HEK293T (cell line): ENCODE measurements around the gene CDC40.

ENCODE experiments used
- ARNT ChIP-seq: fragments of 450-650 bp; IDR thresholded peaks from 2 replicates; pipeline ENCODE4 v1.6.1; 2017; ENCODE audit warnings: mild to moderate bottlenecking
- BHLHE40 ChIP-seq: fragments of 450-650 bp; IDR thresholded peaks from 2 replicates; pipeline ENCODE4 v1.6.1; 2016; ENCODE audit warnings: mild to moderate bottlenecking, moderate library complexity, borderline replicate concordance
- ELF4 ChIP-seq: fragments of 450-650 bp; IDR thresholded peaks from 2 replicates; pipeline ENCODE4 v1.6.1; 2017; ENCODE audit warnings: antibody characterized with exemption
- FOXA1 ChIP-seq: fragments of 450-650 bp; IDR thresholded peaks from 2 replicates; pipeline ENCODE4 v1.6.1; 2016; ENCODE audit warnings: mild to moderate bottlenecking
- FOXK2 ChIP-seq: fragments of 450-650 bp; IDR thresholded peaks from 2 replicates; pipeline ENCODE4 v1.6.1; 2016; ENCODE audit warnings: mild to moderate bottlenecking
- FOXM1 ChIP-seq: fragments of 450-650 bp; IDR thresholded peaks from 2 replicates; pipeline ENCODE4 v1.6.1; 2017; ENCODE audit warnings: mild to moderate bottlenecking, borderline replicate concordance
- HDGF ChIP-seq: fragments of 450-650 bp; IDR thresholded peaks from 2 replicates; pipeline ENCODE4 v1.6.1; 2017; ENCODE audit warnings: antibody characterized with exemption, borderline replicate concordance
- LEF1 ChIP-seq: fragments of 450-650 bp; IDR thresholded peaks from 2 replicates; pipeline ENCODE4 v1.6.1; 2017; ENCODE audit warnings: mild to moderate bottlenecking, borderline replicate concordance
- NFRKB ChIP-seq: fragments of 450-650 bp; IDR thresholded peaks from 2 replicates; pipeline ENCODE4 v1.6.1; 2016; ENCODE audit warnings: mild to moderate bottlenecking, moderate library complexity
- PKNOX1 ChIP-seq: fragments of 450-650 bp; IDR thresholded peaks from 2 replicates; pipeline ENCODE4 v1.6.1; 2016
- SP1 ChIP-seq: fragments of 450-650 bp; IDR thresholded peaks from 2 replicates; pipeline ENCODE4 v1.6.1; 2017
- SUZ12 ChIP-seq: fragments of 450-650 bp; IDR thresholded peaks from 2 replicates; pipeline ENCODE4 v1.6.1; 2016; ENCODE audit warnings: mild to moderate bottlenecking
- ZNF384 ChIP-seq: fragments of 450-650 bp; IDR thresholded peaks from 2 replicates; pipeline ENCODE4 v1.6.1; 2016

GRCh38 chr6:110185879-110186278 is 5.7 kb downstream of the CDC40 start:
- TF ChIP-seq HDGF (no peak), BHLHE40 (no peak), FOXK2 (no peak), SUZ12 (no peak), NFRKB (no peak), SP1 (no peak), ELF4 (no peak), PKNOX1 (no peak), LEF1 (no peak), FOXM1 (no peak), FOXA1 (no peak), ZNF384 (no peak), ARNT (no peak)
